Measurements from ENCODE around the gene RAB43.

The RAB43 gene

GRCh38 chr3:129060276-129061022 lies 61.2 kb downstream of the RAB43 start, which contains the start of gene GP9:
GP9 (plus strand) TSS chr3:129060779; CDS start chr3:129061740, 961 bp downstream.
- no peak for DNase-seq

GRCh38 chr3:129059311-129059958 lies 62.2 kb downstream of the RAB43 start:
- DNase-seq = no peak

GRCh38 chr3:129058441-129059200 lies 63.0 kb downstream of the RAB43 start:
- no peak for DNase-seq

- no peak for DNase-seq
Observed at GRCh38 chr3:129057249-129057648, 64.4 kb downstream of the RAB43 start.

- no peak for DNase-seq
Observed at GRCh38 chr3:129056451-129057173, 65.0 kb downstream of the RAB43 start.

GRCh38 chr3:129054605-129055104 lies 66.9 kb downstream of the RAB43 start:
- no peak for DNase-seq

GRCh38 chr3:129052675-129053074 lies 68.9 kb downstream of the RAB43 start:
- DNase-seq = no peak

GRCh38 chr3:129051871-129052340 lies 69.7 kb downstream of the RAB43 start:
- no peak for DNase-seq

GRCh38 chr3:129050556-129051295 lies 70.9 kb downstream of the RAB43 start:
- DNase-seq = no peak

GRCh38 chr3:129047553-129047839 lies 74.1 kb downstream of the RAB43 start:
- DNase-seq = no peak

- DNase-seq = no peak
Observed at GRCh38 chr3:129046732-129047552, 74.7 kb downstream of the RAB43 start.

GRCh38 chr3:129046037-129046731 lies 75.4 kb downstream of the RAB43 start:
- DNase-seq = no peak

GRCh38 chr3:129045675-129046036 lies 75.9 kb downstream of the RAB43 start:
- DNase-seq = no peak

- DNase-seq = no peak
Observed at GRCh38 chr3:129040579-129041300, 80.9 kb downstream of the RAB43 start.

- no peak for DNase-seq
Observed at GRCh38 chr3:129040039-129040336, 81.6 kb downstream of the RAB43 start.

- no peak for DNase-seq
Observed at GRCh38 chr3:129039271-129040038, 82.1 kb downstream of the RAB43 start.

GRCh38 chr3:129038121-129038855 lies 83.3 kb downstream of the RAB43 start:
- no peak for DNase-seq
